GM23338 (cell line): ENCODE measurements around the gene EBF4. TPM values are rescaled to one million over a fixed set of nuclear protein-coding genes. Genes with fewer than 3 reads are reported as not detected.

Experiments
- ATAC-seq: fragments of 200-7000 bp; cut with Tn5 transposase; 3 replicates; pipeline ENCODE4 v1.9.1; 2020
- DNase-seq: peaks from one replicate; pipeline ENCODE4 v3.0.0-alpha.2; 2015; ENCODE audit warnings: low spot score
- H2AFZ ChIP-seq: fragments of 200-600 bp; sonication (generic); 2 replicates; pipeline ENCODE4 v1.8.0; 2016; ENCODE audit warnings: antibody characterized with exemption, mild to moderate bottlenecking, moderate library complexity
- H3F3A ChIP-seq: fragments of 200-600 bp; sonication (generic); replicated peaks from 2 replicates; pipeline ENCODE4 v1.8.0; 2017; ENCODE audit warnings: antibody characterized with exemption, mixed run types, low read depth
- H3K27ac ChIP-seq: fragments of 200-600 bp; sonication (generic); 2 replicates; pipeline ENCODE4 v1.6.1; 2016; ENCODE audit warnings: low read depth
- H3K27me3 ChIP-seq: fragments of 200-600 bp; sonication (generic); 2 replicates; pipeline ENCODE4 v1.8.0; 2016; ENCODE audit warnings: mild to moderate bottlenecking, mixed run types, moderate library complexity; ENCODE audit not compliant: insufficient read depth
- H3K36me3 ChIP-seq: fragments of 200-600 bp; sonication (generic); 2 replicates; pipeline ENCODE4 v1.8.0; 2016; ENCODE audit warnings: mild to moderate bottlenecking; ENCODE audit not compliant: insufficient read depth
- H3K4me1 ChIP-seq: fragments of 200-600 bp; sonication (generic); 2 replicates; pipeline ENCODE4 v1.8.0; 2016; ENCODE audit warnings: mild to moderate bottlenecking, moderate library complexity; ENCODE audit not compliant: insufficient read depth
- H3K4me2 ChIP-seq: fragments of 200-600 bp; sonication (generic); 2 replicates; pipeline ENCODE4 v1.7.1; 2017; ENCODE audit warnings: mixed run types
- H3K4me3 ChIP-seq: fragments of 200-600 bp; sonication (generic); 2 replicates; pipeline ENCODE4 v1.6.1; 2016; ENCODE audit warnings: mixed run types
- H3K79me2 ChIP-seq: fragments of 200-600 bp; sonication (generic); replicated peaks from 2 replicates; pipeline ENCODE4 v1.8.0; 2017; ENCODE audit warnings: mild to moderate bottlenecking; ENCODE audit not compliant: insufficient read depth
- H3K9me2 ChIP-seq: fragments of 200-600 bp; sonication (generic); 2 replicates; pipeline ENCODE4 v1.8.0; 2017; ENCODE audit not compliant: insufficient read depth
- H4K20me1 ChIP-seq: fragments of 200-600 bp; sonication (generic); replicated peaks from 2 replicates; pipeline ENCODE4 v1.8.0; 2017; ENCODE audit warnings: mild to moderate bottlenecking; ENCODE audit not compliant: insufficient read depth
- H3K27ac Mint-ChIP-seq: 2 replicates; pipeline ENCODE4 v1.8.0; 2020; ENCODE audit warnings: inconsistent platforms, mild to moderate bottlenecking, moderate library complexity, mixed read lengths
- H3K27me3 Mint-ChIP-seq: 3 replicates; pipeline ENCODE4 v1.8.0; 2022; ENCODE audit warnings: low read depth, mild to moderate bottlenecking, moderate library complexity, mixed read lengths, inconsistent platforms; ENCODE audit not compliant: insufficient read depth, poor library complexity
- H3K36me3 Mint-ChIP-seq: 3 replicates; pipeline ENCODE4 v1.8.0; 2021; ENCODE audit warnings: low read depth, mild to moderate bottlenecking, inconsistent platforms, moderate library complexity, mixed read lengths
- H3K4me1 Mint-ChIP-seq: 3 replicates; pipeline ENCODE4 v1.8.0; 2020; ENCODE audit warnings: mild to moderate bottlenecking, inconsistent platforms, mixed read lengths
- H3K4me3 Mint-ChIP-seq: 3 replicates; pipeline ENCODE4 v1.8.0; 2021; ENCODE audit warnings: moderate library complexity, mild to moderate bottlenecking, inconsistent platforms, mixed read lengths
- H3K9me3 Mint-ChIP-seq: 3 replicates; pipeline ENCODE4 v1.8.0; 2020; ENCODE audit warnings: moderate library complexity, mild to moderate bottlenecking, inconsistent platforms, mixed read lengths
- CTCF ChIP-seq, 2 experiments: fragments of 200-600 bp in 1 of 2; sonication (generic) in 1 of 2; conservative IDR thresholded peaks; 2 replicates each; pipeline versions ENCODE4 v1.5.1 to v1.6.1; 2016 to 2017; ENCODE audit warnings: antibody characterized with exemption in 2 of 2, low read depth in 2 of 2, mild to moderate bottlenecking in 2 of 2, moderate library complexity in 1 of 2
- EZH2 ChIP-seq: fragments of 200-600 bp; sonication (generic); IDR thresholded peaks from one replicate; pipeline ENCODE4 v1.8.0; 2017; ENCODE audit warnings: antibody characterized with exemption, mild to moderate bottlenecking, low read depth; ENCODE audit not compliant: unreplicated experiment
- POLR2AphosphoS5 ChIP-seq: IDR thresholded peaks from 2 replicates; pipeline ENCODE4 v1.6.1; 2016; ENCODE audit warnings: antibody characterized with exemption, low read depth
- ZNF114 ChIP-seq: fragments of 250-450 bp; sonication (Bioruptor Pico); IDR thresholded peaks from 2 replicates; pipeline ENCODE4 v1.5.0; 2020; ENCODE audit warnings: mild to moderate bottlenecking, moderate library complexity
- ZNF331 ChIP-seq: fragments of 250-450 bp; sonication (Bioruptor Pico); IDR thresholded peaks from 2 replicates; pipeline ENCODE4 v1.5.0; 2020; ENCODE audit warnings: low read depth, mild to moderate bottlenecking, moderate library complexity
- polyA plus RNA-seq: library from polyadenylated mRNA; unstranded; fragments of >200 nt; fragmentation: Nextera tagmentation; extraction: Ambion mirVana; gene quantifications from 2 replicates; pipeline ENCODE4 v1.2.1, GENCODE V29; 2016
- total RNA-seq: library from RNA; depleted of rRNA; stranded (reverse); fragments of >200 nt; shearing (Covaris generic); gene quantifications from 2 replicates; pipeline ENCODE4 v1.2.3, GENCODE V29; 2014
- TF ChIP-seq, protein P1 (sequence below): IDR thresholded peaks from one replicate; pipeline ENCODE4 v1.6.1; 2018; ENCODE audit warnings: antibody characterized with exemption; ENCODE audit not compliant: unreplicated experiment

Gene EBF4
- total and polyA plus RNA-seq, 2 experiments from 2014 or later: 0.66 to 1.6 TPM

DNA sequence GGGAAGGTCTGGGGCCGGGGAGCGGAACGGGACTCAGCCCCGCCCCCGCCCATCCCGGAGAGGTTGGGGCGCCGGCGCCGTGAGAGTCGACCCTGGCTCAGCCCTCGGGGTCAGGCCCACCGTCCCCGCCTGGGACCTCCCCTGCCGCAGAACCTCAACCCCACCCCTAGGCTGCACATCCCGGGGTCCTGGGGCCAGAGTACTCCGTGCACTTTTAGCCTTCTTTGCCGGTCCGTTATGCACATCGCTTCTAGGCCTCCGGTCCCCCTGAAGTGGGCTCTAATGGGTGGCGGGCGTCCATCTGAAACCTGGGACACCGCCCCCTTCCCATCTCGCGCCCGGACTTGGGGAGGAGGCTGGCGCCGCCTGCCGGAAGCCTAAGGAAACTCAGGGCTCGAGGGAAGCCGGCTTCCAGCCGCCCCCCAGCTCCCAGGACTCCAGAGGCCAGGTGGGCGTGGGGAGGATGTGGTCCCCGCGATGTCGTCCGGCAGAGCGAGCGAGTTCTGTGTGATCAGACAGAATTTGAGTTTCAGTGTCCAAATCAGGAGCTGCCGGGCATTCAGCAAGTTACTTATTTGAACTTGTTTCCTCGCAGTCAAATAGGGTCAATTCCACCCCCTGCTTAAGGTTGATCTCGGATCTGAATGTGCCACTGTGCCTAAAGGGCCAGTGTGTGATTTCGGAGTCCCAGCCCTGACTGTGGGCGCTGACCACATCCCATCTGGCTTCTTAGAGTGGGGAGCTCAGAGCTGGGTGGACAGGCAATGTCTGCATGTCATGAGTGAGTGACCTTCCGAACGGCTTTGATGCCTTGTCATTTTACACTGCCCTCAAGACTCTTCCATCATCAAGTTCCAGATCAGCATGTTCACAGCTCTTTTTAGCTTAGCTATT is 60.2 kb downstream of the EBF4 start:
- no peaks in the 10 kb centered on the region for H3K9me3 Mint-ChIP-seq
- H2AFZ ChIP-seq: no peak overlapping the region

GRCh38 chr20:2753461-2754040 is 61.0 kb downstream of the EBF4 start:
- Mint-ChIP-seq H3K4me1 (peaks cover 27% of the 10 kb centered on the region), H3K36me3 (no peaks in the 10 kb centered on the region; the same call in 2 of the 3 replicates), H3K9me3 (no peaks in the 10 kb centered on the region), H3K27ac (no peak overlapping the region), H3K27me3 (peaks cover 53% of the 10 kb centered on the region), H3K4me3 (peak overlapping the region; percentile 78; the same call in 1 of the 3 replicates)
- Histone ChIP-seq H3K4me1 (peaks cover 21% of the 10 kb centered on the region), H3F3A (no peaks in the 10 kb centered on the region; the same call in 1 of the 2 replicates), H3K79me2 (no peaks in the 10 kb centered on the region), H2AFZ (no peak overlapping the region), H3K27me3 (peaks cover 68% of the 10 kb centered on the region), H4K20me1 (peaks cover 4% of the 10 kb centered on the region; the same call in 1 of the 2 replicates), H3K27ac (no peak overlapping the region), H3K36me3 (no peaks in the 10 kb centered on the region), H3K9me2 (no peaks in the 10 kb centered on the region), H3K4me3 (no peak overlapping the region), H3K4me2 (no peak overlapping the region)
- DNase-seq (no peak), ATAC-seq (no peak)
- no peak for TF ChIP-seq ZNF114 (CRISPR knock-in tag)
- TF ChIP-seq, protein P1, sequence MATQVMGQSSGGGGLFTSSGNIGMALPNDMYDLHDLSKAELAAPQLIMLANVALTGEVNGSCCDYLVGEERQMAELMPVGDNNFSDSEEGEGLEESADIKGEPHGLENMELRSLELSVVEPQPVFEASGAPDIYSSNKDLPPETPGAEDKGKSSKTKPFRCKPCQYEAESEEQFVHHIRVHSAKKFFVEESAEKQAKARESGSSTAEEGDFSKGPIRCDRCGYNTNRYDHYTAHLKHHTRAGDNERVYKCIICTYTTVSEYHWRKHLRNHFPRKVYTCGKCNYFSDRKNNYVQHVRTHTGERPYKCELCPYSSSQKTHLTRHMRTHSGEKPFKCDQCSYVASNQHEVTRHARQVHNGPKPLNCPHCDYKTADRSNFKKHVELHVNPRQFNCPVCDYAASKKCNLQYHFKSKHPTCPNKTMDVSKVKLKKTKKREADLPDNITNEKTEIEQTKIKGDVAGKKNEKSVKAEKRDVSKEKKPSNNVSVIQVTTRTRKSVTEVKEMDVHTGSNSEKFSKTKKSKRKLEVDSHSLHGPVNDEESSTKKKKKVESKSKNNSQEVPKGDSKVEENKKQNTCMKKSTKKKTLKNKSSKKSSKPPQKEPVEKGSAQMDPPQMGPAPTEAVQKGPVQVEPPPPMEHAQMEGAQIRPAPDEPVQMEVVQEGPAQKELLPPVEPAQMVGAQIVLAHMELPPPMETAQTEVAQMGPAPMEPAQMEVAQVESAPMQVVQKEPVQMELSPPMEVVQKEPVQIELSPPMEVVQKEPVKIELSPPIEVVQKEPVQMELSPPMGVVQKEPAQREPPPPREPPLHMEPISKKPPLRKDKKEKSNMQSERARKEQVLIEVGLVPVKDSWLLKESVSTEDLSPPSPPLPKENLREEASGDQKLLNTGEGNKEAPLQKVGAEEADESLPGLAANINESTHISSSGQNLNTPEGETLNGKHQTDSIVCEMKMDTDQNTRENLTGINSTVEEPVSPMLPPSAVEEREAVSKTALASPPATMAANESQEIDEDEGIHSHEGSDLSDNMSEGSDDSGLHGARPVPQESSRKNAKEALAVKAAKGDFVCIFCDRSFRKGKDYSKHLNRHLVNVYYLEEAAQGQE: no peak
- TF ChIP-seq EZH2: no peak

More for the DNA sequence above, 60.2 kb downstream of the EBF4 start:
- ATAC-seq (peak; percentile 13), DNase-seq (peak; percentile 91)
- no peaks in the 10 kb centered on the region for H3K79me2 ChIP-seq
- no peak overlapping the region for H3K27ac ChIP-seq
- H3K4me1 ChIP-seq: peaks cover 28% of the 10 kb centered on the region
- peak overlapping the region; percentile 78 for H3K4me3 Mint-ChIP-seq
- H3K27me3 ChIP-seq: peaks cover 75% of the 10 kb centered on the region
- H3K4me2 ChIP-seq: peak overlapping the region; percentile 84
- peaks cover 61% of the 10 kb centered on the region for H3K27me3 Mint-ChIP-seq
- no peaks in the 10 kb centered on the region; the same call in 2 of the 3 replicates for H3K36me3 Mint-ChIP-seq
- peaks cover 34% of the 10 kb centered on the region for H3K4me1 Mint-ChIP-seq
- no peak for TF ChIP-seq POLR2AphosphoS5
- no peak for TF ChIP-seq ZNF331 (CRISPR knock-in tag)
- TF ChIP-seq EZH2: peak; percentile 54
- TF ChIP-seq CTCF (conservative IDR thresholded peaks at IDR 0.05; ENCODE audit: low read depth in 2 of 2): peak; percentile 82 to 84
- H4K20me1 ChIP-seq: peaks cover 4% of the 10 kb centered on the region; the same call in 1 of the 2 replicates
- H3K36me3 ChIP-seq: no peaks in the 10 kb centered on the region
- H3F3A ChIP-seq: no peaks in the 10 kb centered on the region; the same call in 1 of the 2 replicates
- H3K4me3 ChIP-seq: peak overlapping the region; percentile 62
- no peak overlapping the region for H3K27ac Mint-ChIP-seq
- H3K9me2 ChIP-seq: no peaks in the 10 kb centered on the region
